HL-60 (cell line): Measurements from ENCODE around the gene GPR42.
A peak's percentile ranks its signal among the peaks of the same experiment; 100 is the strongest.

Experiments
- DNase-seq, 2 experiments: peaks; one replicate each; pipeline ENCODE4 v3.0.0-alpha.2; 2010 to 2020; ENCODE audit warnings: low read depth in 1 of 2, low spot score in 1 of 2
- H3K27ac ChIP-seq: fragments of 250-450 bp; sonication (Bioruptor Pico); replicated peaks from 2 replicates; pipeline ENCODE4 v1.5.1; 2020; ENCODE audit warnings: mild to moderate bottlenecking, moderate library complexity
- H3K27me3 ChIP-seq: fragments of 250-450 bp; sonication (Bioruptor Pico); 2 replicates; pipeline ENCODE4 v1.5.1; 2021; ENCODE audit warnings: mild to moderate bottlenecking, moderate library complexity; ENCODE audit not compliant: insufficient read depth, poor library complexity, severe bottlenecking
- H3K4me3 ChIP-seq: replicated peaks from 2 replicates; pipeline ENCODE4 v1.5.1; 2011; ENCODE audit warnings: mild to moderate bottlenecking, control low read depth, low read length; ENCODE audit not compliant: insufficient read depth
- GABPA ChIP-seq: IDR thresholded peaks from 2 replicates; pipeline ENCODE4 v1.6.1; 2012; ENCODE audit warnings: low read depth
- POLR2AphosphoS5 ChIP-seq: IDR thresholded peaks from 2 replicates; pipeline ENCODE4 v1.6.1; 2012; ENCODE audit warnings: low read depth
- SPI1 ChIP-seq: IDR thresholded peaks from 2 replicates; pipeline ENCODE4 v1.6.1; 2012; ENCODE audit warnings: low read depth, mild to moderate bottlenecking, borderline replicate concordance
- TF ChIP-seq, protein P1 (sequence below): IDR thresholded peaks from one replicate; pipeline ENCODE4 v1.5.1; 2011; ENCODE audit warnings: low read length, control low read depth, inconsistent platforms; ENCODE audit not compliant: insufficient read depth
- TF ChIP-seq, protein P2 (sequence below): IDR thresholded peaks from 2 replicates; pipeline ENCODE4 v1.6.1; 2012; ENCODE audit warnings: low read depth; ENCODE audit not compliant: insufficient replicate concordance

Gene GPR42

DNA sequence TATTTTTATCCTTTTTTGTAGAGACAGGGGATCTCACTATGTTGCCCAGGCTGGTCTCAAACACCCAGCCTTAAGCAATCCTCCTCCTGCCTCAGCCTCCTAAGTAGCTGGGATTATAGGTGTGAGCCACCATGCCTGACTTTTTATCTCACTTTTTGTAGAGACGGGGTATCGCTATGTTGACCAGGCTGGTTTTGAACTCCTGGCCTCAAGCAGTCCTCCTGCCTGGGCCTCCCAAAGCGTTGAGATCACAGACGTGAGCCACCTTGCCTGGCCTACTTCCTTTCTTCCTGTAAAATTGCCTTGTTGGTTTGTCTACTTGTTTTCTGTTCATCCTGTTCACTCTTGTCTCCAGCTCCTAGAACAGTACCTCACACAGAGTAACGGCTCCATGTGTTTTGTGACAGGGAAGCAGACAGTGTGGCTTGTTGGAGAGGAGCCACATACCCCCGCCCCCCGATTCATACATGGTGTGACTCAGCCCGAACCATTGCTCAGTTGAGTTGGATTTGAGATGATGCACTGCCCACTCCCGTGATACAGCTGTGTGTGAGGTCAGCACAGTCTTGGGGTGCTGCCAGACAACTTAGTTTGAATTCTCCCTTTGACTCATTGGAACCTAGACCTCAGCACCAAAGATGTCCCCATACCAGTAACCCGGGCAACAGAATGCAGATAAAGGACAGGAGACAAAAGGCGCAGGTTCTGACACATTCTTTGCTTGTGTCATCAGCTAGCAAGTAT, 34.2 kb downstream of the GPR42 start:
- H3K27me3 ChIP-seq = peaks cover under 1% of the 10 kb centered on the region
- no peak for DNase-seq
- H3K4me3 ChIP-seq = no peak overlapping the region
- TF ChIP-seq, protein P1, sequence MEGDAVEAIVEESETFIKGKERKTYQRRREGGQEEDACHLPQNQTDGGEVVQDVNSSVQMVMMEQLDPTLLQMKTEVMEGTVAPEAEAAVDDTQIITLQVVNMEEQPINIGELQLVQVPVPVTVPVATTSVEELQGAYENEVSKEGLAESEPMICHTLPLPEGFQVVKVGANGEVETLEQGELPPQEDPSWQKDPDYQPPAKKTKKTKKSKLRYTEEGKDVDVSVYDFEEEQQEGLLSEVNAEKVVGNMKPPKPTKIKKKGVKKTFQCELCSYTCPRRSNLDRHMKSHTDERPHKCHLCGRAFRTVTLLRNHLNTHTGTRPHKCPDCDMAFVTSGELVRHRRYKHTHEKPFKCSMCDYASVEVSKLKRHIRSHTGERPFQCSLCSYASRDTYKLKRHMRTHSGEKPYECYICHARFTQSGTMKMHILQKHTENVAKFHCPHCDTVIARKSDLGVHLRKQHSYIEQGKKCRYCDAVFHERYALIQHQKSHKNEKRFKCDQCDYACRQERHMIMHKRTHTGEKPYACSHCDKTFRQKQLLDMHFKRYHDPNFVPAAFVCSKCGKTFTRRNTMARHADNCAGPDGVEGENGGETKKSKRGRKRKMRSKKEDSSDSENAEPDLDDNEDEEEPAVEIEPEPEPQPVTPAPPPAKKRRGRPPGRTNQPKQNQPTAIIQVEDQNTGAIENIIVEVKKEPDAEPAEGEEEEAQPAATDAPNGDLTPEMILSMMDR = no peak
- no peak for TF ChIP-seq GABPA
- TF ChIP-seq SPI1 = no peak
- no peak for TF ChIP-seq POLR2AphosphoS5
- TF ChIP-seq, protein P2, sequence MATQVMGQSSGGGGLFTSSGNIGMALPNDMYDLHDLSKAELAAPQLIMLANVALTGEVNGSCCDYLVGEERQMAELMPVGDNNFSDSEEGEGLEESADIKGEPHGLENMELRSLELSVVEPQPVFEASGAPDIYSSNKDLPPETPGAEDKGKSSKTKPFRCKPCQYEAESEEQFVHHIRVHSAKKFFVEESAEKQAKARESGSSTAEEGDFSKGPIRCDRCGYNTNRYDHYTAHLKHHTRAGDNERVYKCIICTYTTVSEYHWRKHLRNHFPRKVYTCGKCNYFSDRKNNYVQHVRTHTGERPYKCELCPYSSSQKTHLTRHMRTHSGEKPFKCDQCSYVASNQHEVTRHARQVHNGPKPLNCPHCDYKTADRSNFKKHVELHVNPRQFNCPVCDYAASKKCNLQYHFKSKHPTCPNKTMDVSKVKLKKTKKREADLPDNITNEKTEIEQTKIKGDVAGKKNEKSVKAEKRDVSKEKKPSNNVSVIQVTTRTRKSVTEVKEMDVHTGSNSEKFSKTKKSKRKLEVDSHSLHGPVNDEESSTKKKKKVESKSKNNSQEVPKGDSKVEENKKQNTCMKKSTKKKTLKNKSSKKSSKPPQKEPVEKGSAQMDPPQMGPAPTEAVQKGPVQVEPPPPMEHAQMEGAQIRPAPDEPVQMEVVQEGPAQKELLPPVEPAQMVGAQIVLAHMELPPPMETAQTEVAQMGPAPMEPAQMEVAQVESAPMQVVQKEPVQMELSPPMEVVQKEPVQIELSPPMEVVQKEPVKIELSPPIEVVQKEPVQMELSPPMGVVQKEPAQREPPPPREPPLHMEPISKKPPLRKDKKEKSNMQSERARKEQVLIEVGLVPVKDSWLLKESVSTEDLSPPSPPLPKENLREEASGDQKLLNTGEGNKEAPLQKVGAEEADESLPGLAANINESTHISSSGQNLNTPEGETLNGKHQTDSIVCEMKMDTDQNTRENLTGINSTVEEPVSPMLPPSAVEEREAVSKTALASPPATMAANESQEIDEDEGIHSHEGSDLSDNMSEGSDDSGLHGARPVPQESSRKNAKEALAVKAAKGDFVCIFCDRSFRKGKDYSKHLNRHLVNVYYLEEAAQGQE = no peak
- H3K27ac ChIP-seq = no peak overlapping the region

DNA sequence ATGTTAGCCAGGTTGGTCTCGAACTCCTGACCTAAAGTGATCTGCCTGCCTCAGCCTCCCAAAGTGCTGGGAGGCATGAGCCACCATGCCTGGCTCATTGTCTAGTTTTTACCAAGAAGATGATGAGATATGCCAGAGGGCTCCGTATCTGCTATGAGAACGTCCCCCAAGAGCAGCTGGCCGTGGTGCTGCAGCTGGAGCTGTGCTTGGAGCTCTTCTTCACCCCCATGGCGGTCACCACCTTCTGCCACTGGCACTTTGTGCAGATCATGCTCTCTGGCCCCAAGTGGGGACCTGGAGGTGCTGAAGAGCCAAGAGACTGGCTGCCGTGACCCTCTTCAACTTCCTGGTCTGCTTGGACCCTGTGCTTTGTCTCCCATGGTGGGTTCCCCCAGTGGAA, 36.8 kb downstream of the GPR42 start:
- H3K27me3 ChIP-seq = peaks cover 3% of the 10 kb centered on the region
- no peak for DNase-seq
- H3K4me3 ChIP-seq = no peak overlapping the region
- no peak overlapping the region for H3K27ac ChIP-seq
- TF ChIP-seq, protein P2 = peak; percentile 77
- TF ChIP-seq GABPA = no peak

DNA sequence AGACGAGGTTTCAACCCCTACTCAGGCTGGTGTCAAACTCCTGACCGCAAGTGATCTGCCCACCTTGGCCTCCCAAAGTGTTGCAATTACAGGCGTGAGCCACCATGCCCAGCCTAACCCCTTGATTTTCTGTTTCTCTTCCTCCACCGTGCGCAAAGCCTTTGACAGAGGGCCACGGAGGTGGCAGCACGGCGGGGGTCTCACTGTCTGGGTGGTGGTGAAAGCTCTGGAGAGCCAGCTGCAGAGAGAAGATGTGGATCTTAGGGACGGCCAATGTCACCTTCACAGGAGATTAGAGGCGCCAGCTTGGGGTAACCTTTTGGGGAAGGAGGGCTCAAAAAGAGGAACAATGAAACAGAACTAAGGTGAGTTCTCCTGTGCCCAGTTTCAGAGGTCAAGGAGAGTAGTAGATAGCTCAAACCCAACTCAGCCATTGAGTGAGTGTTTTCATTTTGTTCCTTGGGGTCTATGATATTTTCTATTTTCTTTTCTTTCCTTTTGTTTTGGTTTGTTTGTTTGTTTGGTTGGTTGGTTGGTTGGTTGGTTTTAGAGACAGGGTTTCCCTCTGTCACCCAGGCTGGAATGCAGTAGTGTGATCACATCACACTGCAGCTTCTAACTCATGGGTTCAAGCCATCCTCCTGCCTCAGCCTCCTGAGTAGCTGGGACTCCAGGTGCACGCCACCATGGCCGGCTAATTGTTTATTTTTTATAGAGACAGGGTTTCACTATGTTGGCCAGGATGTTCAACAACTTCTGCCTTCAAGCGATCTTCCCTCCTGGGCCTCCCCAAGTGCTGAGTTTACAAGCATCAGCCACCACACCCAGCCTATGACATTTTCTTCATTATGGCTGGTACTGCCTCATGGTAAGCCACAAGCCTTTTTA, 37.7 kb downstream of the GPR42 start:
- Histone ChIP-seq H3K4me3 (no peak overlapping the region), H3K27me3 (peaks cover 3% of the 10 kb centered on the region), H3K27ac (no peak overlapping the region)
- TF ChIP-seq GABPA = no peak
- no peak for TF ChIP-seq SPI1
- TF ChIP-seq POLR2AphosphoS5 = no peak
- TF ChIP-seq, protein P1 = no peak
- TF ChIP-seq, protein P2 = no peak
- no peak for DNase-seq
